GM18519 (cell line): ENCODE data around the gene EIF2B4.
"Not testable (repeated sequence)": the region's sequence is repeated elsewhere in the genome, so short reads cannot be mapped to it uniquely, and the experiment has no call there.

Experiments
- ATAC-seq: cut with Tn5 transposase; IDR thresholded peaks from one replicate; pipeline ENCODE4 v1.9.1; 2021; ENCODE audit warnings: mild to moderate bottlenecking, moderate library complexity; ENCODE audit not compliant: unreplicated experiment, low FRiP score

The EIF2B4 gene

GRCh38 chr2:27378096-27378808, 8.1 kb upstream of the EIF2B4 start:
- no peak for ATAC-seq

- ATAC-seq, result no peak
These were observed 7.5 kb upstream of the EIF2B4 start for GRCh38 chr2:27377618-27378095.

- no peak for ATAC-seq
These were observed 6.9 kb upstream of the EIF2B4 start for GRCh38 chr2:27376866-27377617.

- no peak for ATAC-seq
These were observed 6.2 kb upstream of the EIF2B4 start for GRCh38 chr2:27376151-27376865.

GRCh38 chr2:27375513-27376099, 5.5 kb upstream of the EIF2B4 start:
- ATAC-seq, result no peak

GRCh38 chr2:27373567-27373966, 3.4 kb upstream of the EIF2B4 start:
- ATAC-seq, result no peak

GRCh38 chr2:27372937-27373336, 2.8 kb upstream of the EIF2B4 start:
- no peak for ATAC-seq

GRCh38 chr2:27370816-27371620, 880 bp upstream of the EIF2B4 start:
- ATAC-seq, result peak; percentile 6

- ATAC-seq, result no peak
These were observed 590 bp downstream of the EIF2B4 start for GRCh38 chr2:27369471-27370025.

- no peak for ATAC-seq
These were observed 6.2 kb downstream of the EIF2B4 start for GRCh38 chr2:27363933-27364332.

- no peak for ATAC-seq
These were observed 7.3 kb downstream of the EIF2B4 start for GRCh38 chr2:27362678-27363420.

GRCh38 chr2:27356382-27357181, 13.6 kb downstream of the EIF2B4 start, which contains the start of gene GTF3C2:
Gene GTF3C2 (minus strand): TSS chr2:27356764. CDS start chr2:27343554, 13,210 bp downstream.
- peak; percentile 70 for ATAC-seq

- peak; percentile 20 for ATAC-seq
These were observed 14.1 kb downstream of the EIF2B4 start for GRCh38 chr2:27356056-27356381.

GRCh38 chr2:27354597-27354927, 15.6 kb downstream of the EIF2B4 start:
- no peak for ATAC-seq

- ATAC-seq, result no peak
These were observed 16.2 kb downstream of the EIF2B4 start for GRCh38 chr2:27353762-27354596.

- not testable (repeated sequence) for ATAC-seq
These were observed 16.8 kb downstream of the EIF2B4 start for GRCh38 chr2:27353386-27353761.

GRCh38 chr2:27351802-27352598, 18.1 kb downstream of the EIF2B4 start:
- no peak for ATAC-seq
